Measurements from ENCODE around the gene FXR1. TPM values are rescaled to one million over a fixed set of nuclear protein-coding genes. Genes with fewer than 3 reads are reported as not detected.

Gene FXR1
- total RNA-seq, 1 experiment from 2014 or later, result 215 TPM

GRCh38 chr3:180959691-180960090, 47.2 kb downstream of the FXR1 start (continued):
- TF ChIP-seq REST (IDR thresholded peaks at IDR 0.05; ENCODE audit: low read depth) (no peak), YY1 (IDR thresholded peaks at IDR 0.05; ENCODE audit: extremely low read depth, insufficient replicate concordance, low read depth, low read length) (no peak), SP1 (IDR thresholded peaks at IDR 0.05; ENCODE audit: low read depth) (no peak), EGR1 (IDR thresholded peaks at IDR 0.05; ENCODE audit: low read depth) (no peak), SRF (IDR thresholded peaks at IDR 0.05; ENCODE audit: low read depth) (no peak), FOSL1 (IDR thresholded peaks at IDR 0.05; ENCODE audit: low read depth) (no peak), ATF3 (IDR thresholded peaks at IDR 0.05) (no peak), ELF1 (IDR thresholded peaks at IDR 0.05; ENCODE audit: borderline replicate concordance, low read depth) (no peak)

- POLR2A ChIA-PET, result no interaction called here
- Histone ChIP-seq H3K79me2 (ENCODE audit: insufficient read depth, low read length) (peaks cover 87% of the 10 kb centered on the region), H3K4me3 (replicated peaks in 1 of 2; ENCODE audit: low read depth in 1 of 2, low read length in 2 of 2) (no peak overlapping the region), H3K27me3 (ENCODE audit: insufficient read depth, low read length) (no peaks in the 10 kb centered on the region), H3K9ac (ENCODE audit: low read length) (no peak overlapping the region), H3K4me2 (ENCODE audit: low read length) (no peak overlapping the region), H4K20me1 (ENCODE audit: insufficient read depth) (peaks cover 6% of the 10 kb centered on the region), H2AFZ (ENCODE audit: low read depth, low read length, poor library complexity, severe bottlenecking) (no peak overlapping the region), H3K27ac (ENCODE audit: low read depth, low read length) (no peak overlapping the region), H3K9me3 (ENCODE audit: control insufficient read depth in 1 of 2, insufficient read depth in 1 of 2, low read depth in 1 of 2, low read length in 2 of 2) (no peaks in the 10 kb centered on the region), H3K36me3 (ENCODE audit: control insufficient read depth in 1 of 2, insufficient read depth in 2 of 2, low read length in 2 of 2) (peaks cover 56 to 59% of the 10 kb centered on the region in 2 experiments), H3K9me2 (ENCODE audit: insufficient read depth) (no peaks in the 10 kb centered on the region), H3K4me1 (ENCODE audit: control insufficient read depth in 1 of 2, insufficient read depth in 2 of 2, low read length in 2 of 2) (no peaks in the 10 kb centered on the region)
- CTCF ChIA-PET, result interaction anchor here (0.7 kb wide), 1 partner anchor 11 kb away, joined by 3 read pairs; no protein-coding TSS in a partner anchor
- intact Hi-C loops (cut with micrococcal nuclease), result no loop called here
- ATAC-seq, result no peak
- no TSS peak for BruUV-seq (replicated peaks)
- RAD21 ChIA-PET (ENCODE audit: low non-redundant PET in 1 of 2, low total read pairs in 2 of 2, uncharacterized antibody in 2 of 2, unreplicated experiment in 2 of 2), result no interaction called here
- DNase-seq (ENCODE audit: low read depth, low spot score), result no peak
- TF ChIP-seq FOSL1 (IDR thresholded peaks at IDR 0.05; ENCODE audit: low read depth) (no peak), YY1 (IDR thresholded peaks at IDR 0.05; ENCODE audit: extremely low read depth, insufficient replicate concordance, low read depth, low read length) (no peak), MAX (IDR thresholded peaks at IDR 0.05) (no peak), EZH2 (IDR thresholded peaks at IDR 0.05) (no peak), ELF1 (IDR thresholded peaks at IDR 0.05; ENCODE audit: borderline replicate concordance, low read depth) (no peak), SRF (IDR thresholded peaks at IDR 0.05; ENCODE audit: low read depth) (no peak), TCF7L2 (IDR thresholded peaks at IDR 0.05; ENCODE audit: borderline replicate concordance, extremely low read depth, insufficient read depth, insufficient read length) (no peak)
Observed at GRCh38 chr3:180961087-180961486, 48.6 kb downstream of the FXR1 start.

Data from HCT116 (cell line).